GM18519 (cell line): ENCODE measurements around the gene RSKR.
"Not testable (repeated sequence)": the region's sequence is repeated elsewhere in the genome, so short reads cannot be mapped to it uniquely, and the experiment has no call there.

Experiments used
- ATAC-seq: cut with Tn5 transposase; IDR thresholded peaks from one replicate; pipeline ENCODE4 v1.9.1; 2021; ENCODE audit warnings: mild to moderate bottlenecking, moderate library complexity; ENCODE audit not compliant: unreplicated experiment, low FRiP score

RSKR gene

GRCh38 chr17:28578246-28579195, 35.5 kb downstream of the RSKR start:
- ATAC-seq: no peak

- ATAC-seq: no peak
Observed at GRCh38 chr17:28577466-28577824, 36.5 kb downstream of the RSKR start.

GRCh38 chr17:28576758-28577465, 37.1 kb downstream of the RSKR start, which contains the start of gene ALDOC:
Gene ALDOC (minus strand): TSS chr17:28576895. CDS start chr17:28575532, 1,363 bp downstream.
- ATAC-seq: peak; percentile 57

GRCh38 chr17:28576016-28576415, 38.0 kb downstream of the RSKR start:
- ATAC-seq: not testable (repeated sequence)

GRCh38 chr17:28575126-28575795, 38.7 kb downstream of the RSKR start:
- no peak for ATAC-seq

DNA sequence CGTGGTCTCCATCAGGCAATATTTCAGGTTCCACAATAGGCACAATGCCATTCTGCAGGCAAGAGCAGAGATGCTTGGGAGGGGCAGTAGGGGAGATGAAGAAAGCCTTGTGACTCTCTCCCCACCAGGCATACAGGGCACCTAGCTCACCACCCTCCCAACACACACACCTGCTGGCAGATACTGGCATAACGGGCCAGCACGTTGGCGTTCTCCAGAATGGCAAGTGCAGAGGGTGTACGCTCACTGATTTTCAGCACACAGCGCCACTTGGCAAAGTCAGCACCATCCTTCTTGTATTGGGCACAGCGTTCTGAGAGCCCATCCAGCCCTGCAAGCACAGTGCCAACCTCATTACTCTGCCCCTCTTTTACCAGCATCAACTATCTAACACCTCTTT, 39.5 kb downstream of the RSKR start:
- no peak for ATAC-seq

DNA sequence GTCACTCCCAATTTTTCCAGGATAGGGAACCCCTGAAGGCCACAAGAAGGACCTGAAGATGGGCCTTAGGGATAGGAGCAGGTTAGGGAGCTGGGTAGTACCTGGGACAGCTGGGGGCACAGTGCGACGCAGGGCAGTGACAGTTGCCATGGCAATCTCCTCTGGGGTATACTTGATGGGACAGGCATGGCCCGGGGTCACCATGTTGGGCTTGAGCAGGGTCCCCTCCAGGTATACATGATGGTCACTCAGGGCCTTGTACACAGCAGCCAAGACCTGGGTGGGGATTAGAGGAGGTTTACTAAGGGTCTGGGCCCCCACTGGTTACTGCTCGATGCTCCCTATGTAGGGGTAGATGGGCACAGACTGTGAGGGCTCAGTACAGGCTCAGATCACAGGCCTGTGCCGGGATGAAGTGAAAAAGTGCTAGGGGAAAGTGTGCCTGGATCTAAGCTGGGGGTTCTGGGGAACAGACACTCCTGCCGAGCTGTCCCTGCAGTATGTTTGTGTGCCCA, 40.0 kb downstream of the RSKR start:
- ATAC-seq: no peak

- ATAC-seq: no peak
Observed at GRCh38 chr17:28573521-28573920, 40.5 kb downstream of the RSKR start.

DNA sequence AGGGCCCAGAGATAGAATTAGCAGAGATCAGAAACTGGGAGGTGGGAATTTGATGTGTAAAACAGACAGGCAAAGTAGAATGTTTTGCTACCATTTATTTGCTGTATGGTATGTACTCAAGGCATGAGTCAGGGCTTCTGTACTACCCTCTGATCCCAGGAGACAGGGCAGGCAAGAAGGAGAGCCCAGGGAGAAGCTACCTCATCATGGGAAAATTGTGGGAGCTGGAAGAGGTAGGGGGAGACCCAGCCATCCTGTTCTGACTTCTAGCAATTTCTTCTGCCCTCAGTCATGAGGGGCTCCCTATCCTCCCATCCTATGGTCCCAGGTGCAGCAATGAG, 41.0 kb downstream of the RSKR start:
- no peak for ATAC-seq

GRCh38 chr17:28572259-28573039, 41.5 kb downstream of the RSKR start:
- ATAC-seq: no peak

DNA sequence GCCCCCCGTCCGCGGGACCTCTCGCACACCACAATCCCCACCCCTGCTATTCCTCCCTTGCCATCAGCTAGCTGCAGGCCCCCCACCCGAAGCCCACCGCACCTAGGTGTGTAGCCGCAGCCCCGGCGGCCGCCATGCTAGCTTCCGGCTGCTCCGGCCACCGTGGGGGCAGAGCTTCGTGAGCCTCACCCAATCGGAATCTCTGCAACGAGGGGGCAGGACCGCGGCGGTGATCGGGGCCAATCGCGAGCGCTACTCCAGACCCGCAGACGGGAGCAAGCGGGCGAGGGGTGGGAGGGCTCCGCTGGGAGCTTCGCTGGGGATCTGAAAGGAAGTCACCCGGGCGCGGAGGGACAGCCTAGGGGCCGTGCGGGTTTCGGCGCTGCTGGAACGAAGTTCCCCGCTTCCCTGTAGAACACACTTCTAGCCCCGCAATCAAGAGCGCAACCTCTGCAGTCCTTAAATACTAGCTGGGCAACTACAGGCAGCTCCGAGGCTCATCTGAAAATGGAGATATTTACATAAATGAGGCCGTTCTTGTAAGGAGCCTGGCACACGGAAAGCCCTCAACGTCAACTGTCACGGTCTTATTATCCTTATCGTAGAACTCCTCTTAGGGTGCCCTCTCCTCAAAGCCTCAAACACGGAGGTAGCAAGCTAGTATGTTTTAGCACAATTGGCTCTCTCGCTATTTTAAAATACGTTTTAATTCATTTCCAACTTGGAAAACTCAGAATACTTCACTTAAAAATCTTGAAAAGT, 42.4 kb downstream of the RSKR start, which contains the start of gene PIGS:
Gene PIGS, minus strand, starts transcription at position 164 of the 762 bp plus-strand sequence. Its CDS starts 28 bp downstream, at position 136.
- peak; percentile 61 for ATAC-seq

DNA sequence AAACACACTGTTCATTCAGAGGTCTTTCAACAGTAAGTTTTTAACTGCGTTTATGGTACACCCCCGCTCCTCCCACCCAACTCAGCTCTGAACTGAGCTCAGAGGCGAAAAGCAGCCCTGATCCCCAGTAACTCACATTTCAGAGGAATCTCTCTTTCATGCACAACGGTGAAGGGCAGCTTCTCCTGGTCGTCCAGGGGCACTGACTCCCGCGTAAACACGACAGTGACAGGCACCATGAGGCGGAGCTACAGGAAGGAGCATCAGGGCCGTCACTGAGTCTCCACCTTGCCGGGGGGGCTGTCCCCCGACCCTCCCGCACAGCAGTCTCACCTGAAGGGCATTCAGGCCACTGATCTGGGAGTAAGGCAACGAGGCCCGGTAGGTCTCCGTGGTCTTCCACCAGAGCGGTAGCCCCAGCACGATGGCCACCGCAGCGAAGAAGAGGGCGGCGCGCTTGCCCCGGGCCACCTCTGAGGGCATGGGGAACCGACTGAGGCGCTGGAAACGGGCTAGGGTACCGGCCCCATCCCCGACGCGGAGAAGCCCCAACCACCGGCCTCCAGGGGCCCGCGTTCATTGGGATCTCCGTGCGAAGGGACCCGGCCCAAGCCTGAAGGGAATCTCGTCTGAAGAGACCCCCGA, 43.1 kb downstream of the RSKR start:
- ATAC-seq: peak; percentile 5

GRCh38 chr17:28569446-28569845, 44.5 kb downstream of the RSKR start:
- ATAC-seq: no peak

- no peak for ATAC-seq
Observed at GRCh38 chr17:28567604-28568003, 46.4 kb downstream of the RSKR start.

- no peak for ATAC-seq
Observed at GRCh38 chr17:28563475-28563874, 50.5 kb downstream of the RSKR start.
